ENCODE data around the gene OR2M2.

Gene OR2M2, protein sequence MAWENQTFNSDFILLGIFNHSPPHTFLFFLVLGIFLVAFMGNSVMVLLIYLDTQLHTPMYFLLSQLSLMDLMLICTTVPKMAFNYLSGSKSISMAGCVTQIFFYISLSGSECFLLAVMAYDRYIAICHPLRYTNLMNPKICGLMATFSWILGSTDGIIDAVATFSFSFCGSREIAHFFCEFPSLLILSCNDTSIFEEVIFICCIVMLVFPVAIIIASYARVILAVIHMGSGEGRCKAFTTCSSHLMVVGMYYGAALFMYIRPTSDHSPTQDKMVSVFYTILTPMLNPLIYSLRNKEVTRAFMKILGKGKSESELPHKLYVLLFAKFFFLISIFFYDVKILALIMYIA

DNA sequence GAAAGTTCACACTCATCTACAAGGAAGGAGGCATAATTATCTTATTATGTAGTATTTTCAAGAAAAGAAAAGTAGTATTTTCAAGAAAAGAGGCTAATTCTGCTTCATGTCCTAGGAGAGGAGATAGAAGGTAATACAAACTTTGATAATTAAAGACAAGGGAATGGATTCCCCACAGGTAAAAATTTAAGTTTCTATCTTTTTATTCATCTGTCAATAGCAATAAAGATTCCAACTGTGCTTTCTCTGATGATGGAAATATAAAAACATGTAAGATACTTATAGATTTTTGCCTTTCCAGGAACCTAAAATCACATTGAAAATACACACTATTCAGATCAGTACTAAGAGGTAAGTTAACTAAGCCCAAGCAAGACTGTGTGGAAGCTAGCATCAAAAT lies at the start of gene OR2M2:
Gene OR2M2, plus strand, starts transcription at position 301 of the 400 bp plus-strand sequence. CDS start 5,165 bp downstream, outside the sequence.
- Histone ChIP-seq H3K27ac (ENCODE audit: low read depth, low read length) (no peak within 1 kb of the TSS), H3K4me3 (ENCODE audit: low read depth in 1 of 2, low read length in 2 of 2) (no peak within 1 kb of the TSS), H3K36me3 (ENCODE audit: control insufficient read depth in 1 of 2, insufficient read depth in 2 of 2, low read length in 2 of 2) (no peaks in the 10 kb centered on the region), H3K4me1 (ENCODE audit: control insufficient read depth in 1 of 2, insufficient read depth in 2 of 2, low read length in 2 of 2) (no peaks in the 10 kb centered on the region), H3K9me3 (ENCODE audit: control insufficient read depth in 1 of 2, low read length in 2 of 2) (no peaks in the 10 kb centered on the region), H3K27me3 (ENCODE audit: control insufficient read depth in 1 of 2, insufficient read depth in 2 of 2, low read length in 2 of 2) (no peaks in the 10 kb centered on the region), H3K9ac (ENCODE audit: low read depth in 1 of 2, low read length in 2 of 2) (no peak within 1 kb of the TSS)

GRCh38 chr1:248127653-248128052 lies 47.0 kb upstream of the OR2M2 start:
- no peak overlapping the region for H3K4me3 ChIP-seq (ENCODE audit: low read depth in 1 of 2, low read length in 2 of 2)
- peaks cover 14 to 21% of the 10 kb centered on the region in 2 donors for H3K9me3 ChIP-seq (ENCODE audit: control insufficient read depth in 1 of 2, low read length in 2 of 2)
- H3K4me1 ChIP-seq (ENCODE audit: control insufficient read depth in 1 of 2, insufficient read depth in 2 of 2, low read length in 2 of 2), result no peaks in the 10 kb centered on the region
- H3K27me3 ChIP-seq (ENCODE audit: control insufficient read depth in 1 of 2, insufficient read depth in 2 of 2, low read length in 2 of 2), result no peaks in the 10 kb centered on the region
- H3K27ac ChIP-seq (ENCODE audit: low read depth, low read length), result no peak overlapping the region
- no peak overlapping the region for H3K9ac ChIP-seq (ENCODE audit: low read depth in 1 of 2, low read length in 2 of 2)
- H3K36me3 ChIP-seq (ENCODE audit: control insufficient read depth in 1 of 2, insufficient read depth in 2 of 2, low read length in 2 of 2), result no peaks in the 10 kb centered on the region

DNA sequence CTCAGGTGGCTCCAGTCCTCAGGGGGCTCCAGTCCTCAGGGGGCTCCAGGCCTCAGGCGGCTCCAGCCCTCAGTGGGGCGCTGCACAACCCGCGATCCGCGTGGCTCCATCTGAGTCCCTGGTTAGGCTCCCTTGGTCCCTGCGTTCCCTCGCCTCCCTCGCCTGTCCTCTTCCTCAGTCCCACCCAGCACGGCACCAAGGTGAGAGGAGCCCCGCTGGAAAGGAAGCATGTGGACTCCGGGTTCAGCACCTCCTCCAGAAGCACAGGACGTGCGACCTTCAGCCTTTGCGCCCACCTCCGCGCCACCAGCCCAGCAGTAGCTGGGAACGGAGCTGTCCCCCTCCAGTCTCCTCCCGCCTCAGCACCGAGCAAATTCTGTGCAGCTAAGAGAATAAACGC lies 37.8 kb upstream of the OR2M2 start:
- Histone ChIP-seq H3K4me1 (ENCODE audit: control insufficient read depth in 1 of 2, insufficient read depth in 2 of 2, low read length in 2 of 2) (no peaks in the 10 kb centered on the region), H3K36me3 (ENCODE audit: control insufficient read depth in 1 of 2, insufficient read depth in 2 of 2, low read length in 2 of 2) (no peaks in the 10 kb centered on the region), H3K27me3 (ENCODE audit: control insufficient read depth in 1 of 2, insufficient read depth in 2 of 2, low read length in 2 of 2) (no peaks in the 10 kb centered on the region), H3K4me3 (ENCODE audit: low read depth in 1 of 2, low read length in 2 of 2) (no peak overlapping the region), H3K9me3 (ENCODE audit: control insufficient read depth in 1 of 2, low read length in 2 of 2) (peaks cover 0 to 5% of the 10 kb centered on the region in 2 donors), H3K27ac (ENCODE audit: low read depth, low read length) (no peak overlapping the region), H3K9ac (ENCODE audit: low read depth in 1 of 2, low read length in 2 of 2) (no peak overlapping the region)

- Histone ChIP-seq H3K4me1 (ENCODE audit: control insufficient read depth in 1 of 2, insufficient read depth in 2 of 2, low read length in 2 of 2) (no peaks in the 10 kb centered on the region), H3K9ac (ENCODE audit: low read depth in 1 of 2, low read length in 2 of 2) (no peak overlapping the region), H3K27me3 (ENCODE audit: control insufficient read depth in 1 of 2, insufficient read depth in 2 of 2, low read length in 2 of 2) (no peaks in the 10 kb centered on the region), H3K27ac (ENCODE audit: low read depth, low read length) (no peak overlapping the region), H3K36me3 (ENCODE audit: control insufficient read depth in 1 of 2, insufficient read depth in 2 of 2, low read length in 2 of 2) (no peaks in the 10 kb centered on the region), H3K4me3 (ENCODE audit: low read depth in 1 of 2, low read length in 2 of 2) (no peak overlapping the region), H3K9me3 (ENCODE audit: control insufficient read depth in 1 of 2, low read length in 2 of 2) (peaks cover 7 to 9% of the 10 kb centered on the region in 2 donors)
Observed at GRCh38 chr1:248140846-248141245, 33.8 kb upstream of the OR2M2 start.

GRCh38 chr1:248143311-248143710 lies 31.3 kb upstream of the OR2M2 start:
- Histone ChIP-seq H3K9me3 (ENCODE audit: control insufficient read depth in 1 of 2, low read length in 2 of 2) (peaks cover 7 to 20% of the 10 kb centered on the region in 2 donors), H3K4me1 (ENCODE audit: control insufficient read depth in 1 of 2, insufficient read depth in 2 of 2, low read length in 2 of 2) (no peaks in the 10 kb centered on the region), H3K4me3 (ENCODE audit: low read depth in 1 of 2, low read length in 2 of 2) (no peak overlapping the region), H3K27ac (ENCODE audit: low read depth, low read length) (no peak overlapping the region), H3K36me3 (ENCODE audit: control insufficient read depth in 1 of 2, insufficient read depth in 2 of 2, low read length in 2 of 2) (no peaks in the 10 kb centered on the region), H3K9ac (ENCODE audit: low read depth in 1 of 2, low read length in 2 of 2) (no peak overlapping the region), H3K27me3 (ENCODE audit: control insufficient read depth in 1 of 2, insufficient read depth in 2 of 2, low read length in 2 of 2) (no peaks in the 10 kb centered on the region)

DNA sequence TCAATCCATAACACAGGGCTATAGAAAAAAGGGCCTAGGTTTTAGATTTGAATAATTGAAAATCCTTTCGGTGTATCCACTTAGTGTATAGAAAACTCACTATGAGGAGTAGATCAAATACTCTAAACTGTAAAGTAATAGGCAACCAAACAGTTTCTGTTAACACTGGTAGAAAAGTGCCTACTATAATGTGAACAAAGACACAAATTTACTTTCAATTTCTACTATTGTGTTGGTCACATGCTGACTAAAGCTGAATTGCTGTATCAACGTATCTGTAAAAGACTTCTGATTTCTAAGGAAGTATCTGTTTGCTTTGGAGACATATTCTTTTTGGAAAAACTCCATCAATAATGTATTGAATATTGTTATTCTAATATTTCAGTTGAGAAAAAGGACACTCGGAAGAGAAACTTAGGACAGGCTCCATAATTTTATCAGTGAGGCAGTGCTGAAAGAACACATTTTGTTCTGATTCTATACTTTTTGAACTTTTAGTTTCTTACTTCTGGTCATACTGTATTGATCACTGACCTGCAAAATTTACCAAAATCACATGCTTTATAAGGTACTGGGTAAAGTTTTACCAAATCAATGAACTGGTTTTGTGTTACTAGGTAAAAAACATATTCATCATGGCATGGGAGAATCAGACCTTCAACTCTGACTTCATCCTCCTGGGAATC lies 30.0 kb upstream of the OR2M2 start, which contains the start of gene OR2M5:
Gene OR2M5, plus strand, starts transcription at position 636 of the 686 bp plus-strand sequence. Its CDS starts 0 bp downstream, at position 636.
- Histone ChIP-seq H3K36me3 (ENCODE audit: control insufficient read depth in 1 of 2, insufficient read depth in 2 of 2, low read length in 2 of 2) (no peaks in the 10 kb centered on the region), H3K4me3 (ENCODE audit: low read depth in 1 of 2, low read length in 2 of 2) (no peak within 1 kb of the TSS), H3K27ac (ENCODE audit: low read depth, low read length) (no peak within 1 kb of the TSS), H3K27me3 (ENCODE audit: control insufficient read depth in 1 of 2, insufficient read depth in 2 of 2, low read length in 2 of 2) (no peaks in the 10 kb centered on the region), H3K9me3 (ENCODE audit: control insufficient read depth in 1 of 2, low read length in 2 of 2) (peaks cover 7 to 20% of the 10 kb centered on the region in 2 donors), H3K4me1 (ENCODE audit: control insufficient read depth in 1 of 2, insufficient read depth in 2 of 2, low read length in 2 of 2) (no peaks in the 10 kb centered on the region), H3K9ac (ENCODE audit: low read depth in 1 of 2, low read length in 2 of 2) (no peak within 1 kb of the TSS)

GRCh38 chr1:248152056-248152827 lies 22.4 kb upstream of the OR2M2 start:
- Histone ChIP-seq H3K9me3 (ENCODE audit: control insufficient read depth in 1 of 2, low read length in 2 of 2) (peaks cover 11 to 12% of the 10 kb centered on the region in 2 donors), H3K27me3 (ENCODE audit: control insufficient read depth in 1 of 2, insufficient read depth in 2 of 2, low read length in 2 of 2) (no peaks in the 10 kb centered on the region), H3K4me3 (ENCODE audit: low read depth in 1 of 2, low read length in 2 of 2) (no peak overlapping the region), H3K27ac (ENCODE audit: low read depth, low read length) (no peak overlapping the region), H3K4me1 (ENCODE audit: control insufficient read depth in 1 of 2, insufficient read depth in 2 of 2, low read length in 2 of 2) (no peaks in the 10 kb centered on the region), H3K9ac (ENCODE audit: low read depth in 1 of 2, low read length in 2 of 2) (no peak overlapping the region), H3K36me3 (ENCODE audit: control insufficient read depth in 1 of 2, insufficient read depth in 2 of 2, low read length in 2 of 2) (no peaks in the 10 kb centered on the region)

GRCh38 chr1:248155927-248156326 lies 18.7 kb upstream of the OR2M2 start:
- H3K9me3 ChIP-seq (ENCODE audit: control insufficient read depth in 1 of 2, low read length in 2 of 2), result peaks cover 4 to 11% of the 10 kb centered on the region in 2 donors
- H3K36me3 ChIP-seq (ENCODE audit: control insufficient read depth in 1 of 2, insufficient read depth in 2 of 2, low read length in 2 of 2), result no peaks in the 10 kb centered on the region
- no peak overlapping the region for H3K4me3 ChIP-seq (ENCODE audit: low read depth in 1 of 2, low read length in 2 of 2)
- no peak overlapping the region for H3K27ac ChIP-seq (ENCODE audit: low read depth, low read length)
- H3K9ac ChIP-seq (ENCODE audit: low read depth in 1 of 2, low read length in 2 of 2), result no peak overlapping the region
- no peaks in the 10 kb centered on the region for H3K27me3 ChIP-seq (ENCODE audit: control insufficient read depth in 1 of 2, insufficient read depth in 2 of 2, low read length in 2 of 2)
- H3K4me1 ChIP-seq (ENCODE audit: control insufficient read depth in 1 of 2, insufficient read depth in 2 of 2, low read length in 2 of 2), result no peaks in the 10 kb centered on the region

DNA sequence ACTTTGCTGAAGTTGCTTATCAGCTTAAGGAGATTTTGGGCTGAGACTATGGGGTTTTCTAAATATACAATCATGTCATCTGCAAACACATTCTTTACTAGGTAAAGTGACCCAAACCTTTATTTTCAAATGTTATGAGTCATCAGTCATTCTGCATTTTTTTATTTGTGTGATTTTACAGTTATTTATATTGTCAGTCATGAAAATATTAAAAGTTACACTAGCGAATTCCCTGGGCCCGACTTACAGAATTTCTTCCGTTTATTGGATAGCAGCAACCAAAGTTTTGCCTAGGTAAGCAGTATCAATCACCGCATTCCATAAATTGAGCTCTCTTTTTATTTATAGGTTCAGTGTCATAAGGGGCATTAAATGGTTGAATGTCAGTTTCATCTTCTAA lies 15.9 kb upstream of the OR2M2 start:
- H3K27ac ChIP-seq (ENCODE audit: low read depth, low read length), result no peak overlapping the region
- no peaks in the 10 kb centered on the region for H3K4me1 ChIP-seq (ENCODE audit: control insufficient read depth in 1 of 2, insufficient read depth in 2 of 2, low read length in 2 of 2)
- H3K27me3 ChIP-seq (ENCODE audit: control insufficient read depth in 1 of 2, insufficient read depth in 2 of 2, low read length in 2 of 2), result no peaks in the 10 kb centered on the region
- no peak overlapping the region for H3K4me3 ChIP-seq (ENCODE audit: low read depth in 1 of 2, low read length in 2 of 2)
- peaks cover 0 to 7% of the 10 kb centered on the region in 2 donors for H3K9me3 ChIP-seq (ENCODE audit: control insufficient read depth in 1 of 2, low read length in 2 of 2)
- H3K9ac ChIP-seq (ENCODE audit: low read depth in 1 of 2, low read length in 2 of 2), result no peak overlapping the region
- H3K36me3 ChIP-seq (ENCODE audit: control insufficient read depth in 1 of 2, insufficient read depth in 2 of 2, low read length in 2 of 2), result no peaks in the 10 kb centered on the region

DNA sequence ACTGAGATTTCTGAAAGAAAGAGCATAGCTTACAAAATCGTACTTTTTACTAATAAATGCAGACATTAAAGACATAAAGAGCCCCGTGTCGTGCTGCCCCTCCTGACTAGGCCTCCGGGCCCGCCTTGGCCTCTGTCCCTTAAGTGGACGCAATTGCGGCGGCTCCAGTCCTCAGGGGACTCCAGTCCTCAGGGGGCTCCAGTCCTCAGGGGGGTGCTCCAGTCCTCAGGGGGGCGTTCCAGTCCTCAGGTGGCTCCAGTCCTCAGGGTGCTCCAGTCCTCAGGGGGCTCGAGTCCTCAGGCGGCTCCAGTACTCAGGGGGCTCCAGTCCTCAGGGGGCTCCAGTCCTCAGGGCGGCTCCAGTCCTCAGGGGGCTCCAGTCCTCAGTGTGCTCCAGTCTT lies 10.6 kb upstream of the OR2M2 start:
- Histone ChIP-seq H3K27ac (ENCODE audit: low read depth, low read length) (no peak overlapping the region), H3K9ac (ENCODE audit: low read depth in 1 of 2, low read length in 2 of 2) (no peak overlapping the region), H3K36me3 (ENCODE audit: control insufficient read depth in 1 of 2, insufficient read depth in 2 of 2, low read length in 2 of 2) (no peaks in the 10 kb centered on the region), H3K9me3 (ENCODE audit: control insufficient read depth in 1 of 2, low read length in 2 of 2) (peaks cover 0 to 12% of the 10 kb centered on the region in 2 donors), H3K27me3 (ENCODE audit: control insufficient read depth in 1 of 2, insufficient read depth in 2 of 2, low read length in 2 of 2) (no peaks in the 10 kb centered on the region), H3K4me1 (ENCODE audit: control insufficient read depth in 1 of 2, insufficient read depth in 2 of 2, low read length in 2 of 2) (no peaks in the 10 kb centered on the region), H3K4me3 (ENCODE audit: low read depth in 1 of 2, low read length in 2 of 2) (no peak overlapping the region)

All from duodenal mucosa (tissue), 2 donors.